Posterior cingulate gyrus (tissue), 11 donors: Measurements from ENCODE around the gene ENDOU.

ENCODE experiments used
- DNase-seq, 10 donors: peaks; one replicate each; pipeline versions ENCODE4 v3.0.0 to v3.0.0-alpha.2; 2020 to 2021; ENCODE audit warnings: mixed read lengths in 3 of 10
- intact Hi-C: fragments of 100-400 bp; cut with DNase I; formaldehyde crosslinking; loops from one replicate; pipeline ENCODE4 v1.15.1; 2023

ENDOU gene

GRCh38 chr12:47745485-47746041 is 20.3 kb upstream of the ENDOU start:
- peak in 3 of 10 donors; percentile 67 to 85 (median 77) for DNase-seq
- intact Hi-C loops: no loop called here

DNA sequence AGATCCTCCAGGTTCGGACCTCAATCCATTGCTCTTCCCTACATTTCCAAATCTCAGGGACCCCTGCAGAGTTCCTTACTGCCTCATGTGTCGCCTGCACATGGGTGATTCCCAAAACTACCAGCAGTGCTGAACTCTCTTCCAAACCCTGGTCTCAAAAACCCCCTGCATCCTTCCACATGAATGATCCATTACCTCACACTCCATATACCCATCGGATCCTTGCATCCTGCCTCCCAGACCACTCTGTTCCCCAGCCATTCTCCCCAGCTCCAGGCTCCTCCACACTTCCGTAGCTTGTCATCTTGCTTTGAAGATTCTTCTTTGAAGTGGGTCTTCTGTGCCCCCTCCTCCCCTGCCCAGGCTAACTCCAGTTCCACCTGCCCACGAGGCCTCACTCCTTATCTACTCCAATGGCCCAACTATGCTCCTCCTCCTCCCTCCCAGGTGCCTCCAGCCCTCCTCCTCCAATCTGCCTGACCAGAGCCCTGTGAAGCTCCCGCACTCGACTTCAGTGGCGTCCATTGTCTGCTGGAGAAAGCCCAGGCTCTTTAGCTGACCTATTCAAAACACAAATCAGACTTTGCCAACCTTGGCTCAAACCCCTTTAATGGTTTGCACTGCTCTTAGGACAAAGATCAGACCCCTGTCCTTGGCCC is 19.6 kb upstream of the ENDOU start:
- DNase-seq: peak in 2 of 10 donors; percentile 41 to 47
- intact Hi-C loops: no loop called here

DNA sequence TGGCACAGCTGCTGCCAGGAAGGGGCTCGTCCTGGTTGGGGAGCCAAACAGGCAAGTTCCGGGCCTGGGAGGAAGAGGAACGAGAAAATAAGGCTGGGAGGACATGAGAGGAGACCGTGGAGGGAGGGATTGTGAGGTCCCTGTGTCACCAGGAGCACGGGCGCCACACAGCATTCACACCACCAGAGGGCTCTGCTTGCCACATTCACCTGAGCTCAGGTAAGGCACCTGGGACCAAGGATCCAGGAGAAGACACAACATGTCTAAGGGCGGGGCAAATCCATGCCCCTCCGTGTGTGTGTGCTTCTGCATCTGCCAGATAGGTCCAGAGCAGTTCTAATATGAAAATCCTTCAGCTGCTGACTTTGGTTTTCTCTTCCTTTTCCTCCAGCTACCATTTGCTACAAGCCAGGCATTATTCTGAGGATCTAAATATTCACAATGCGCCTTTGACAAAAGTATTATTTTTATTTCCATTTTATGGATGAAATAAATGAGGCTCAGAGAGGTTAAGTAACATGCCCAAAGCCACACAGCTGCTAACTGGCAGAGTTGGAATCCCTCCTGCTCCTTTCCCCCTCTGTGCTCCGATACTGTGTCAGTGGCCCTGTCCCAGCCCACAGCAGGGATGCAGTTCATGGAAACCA is 18.8 kb upstream of the ENDOU start:
- intact Hi-C loops: no loop called here
- DNase-seq: peak in 1 of 10 donors; percentile 47

DNA sequence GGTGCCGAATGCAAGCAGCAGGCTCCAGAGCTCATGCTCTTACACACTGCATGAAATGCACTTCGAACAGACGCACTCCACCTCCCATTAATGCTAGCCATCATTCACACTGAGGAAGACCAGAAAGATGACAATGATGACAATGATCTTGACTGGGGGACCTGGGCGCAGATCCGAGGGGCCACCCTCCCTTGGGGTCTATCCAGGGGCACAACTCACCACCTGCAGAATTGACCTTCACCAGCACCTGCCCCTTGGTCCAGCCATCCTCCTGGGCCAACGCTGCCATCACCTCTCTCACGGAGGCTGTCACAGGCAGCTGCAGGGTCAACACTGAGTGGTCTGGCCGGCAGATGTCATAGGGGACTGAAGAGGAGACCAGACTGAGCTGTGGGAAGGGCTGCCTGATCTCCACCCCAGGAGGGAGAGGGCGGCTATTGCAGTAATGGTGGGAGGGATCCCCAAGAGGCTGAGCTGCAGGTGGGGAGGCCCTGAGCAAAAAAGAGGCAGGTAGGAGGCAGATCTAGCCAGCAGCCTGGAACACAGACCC is 18.1 kb upstream of the ENDOU start:
- peak in 1 of 10 donors; percentile 59 for DNase-seq
- intact Hi-C loops: loop anchor here (2.0 kb wide), 1 partner anchor 35 kb away; no protein-coding TSS in a partner anchor

- DNase-seq: peak in 4 of 10 donors; percentile 45 to 92 (median 57)
- intact Hi-C loops: loop anchor here (2.0 kb wide), 1 partner anchor 36 kb away; no protein-coding TSS in a partner anchor
Observed at GRCh38 chr12:47742253-47742825, 17.0 kb upstream of the ENDOU start.

DNA sequence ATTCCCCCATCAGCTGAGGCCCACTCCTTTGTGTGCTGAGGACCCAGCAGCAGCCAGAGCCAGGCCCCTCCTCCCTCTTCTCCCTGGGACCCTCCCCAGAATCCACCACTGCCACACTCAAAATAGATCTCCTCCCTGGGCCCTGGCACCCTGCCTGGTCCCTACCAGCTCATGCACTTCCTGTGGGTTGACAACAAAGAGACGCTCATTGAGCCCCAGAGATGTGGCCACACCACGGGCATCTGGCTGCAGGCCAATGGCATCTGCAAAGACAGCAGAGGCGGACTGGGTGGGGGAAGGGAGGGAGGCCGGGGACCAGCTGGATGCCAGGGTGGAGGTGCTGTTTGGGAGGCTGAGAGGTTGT is 16.0 kb upstream of the ENDOU start:
- intact Hi-C loops: no loop called here
- peak; percentile 87 to 99 (median 96) for DNase-seq

DNA sequence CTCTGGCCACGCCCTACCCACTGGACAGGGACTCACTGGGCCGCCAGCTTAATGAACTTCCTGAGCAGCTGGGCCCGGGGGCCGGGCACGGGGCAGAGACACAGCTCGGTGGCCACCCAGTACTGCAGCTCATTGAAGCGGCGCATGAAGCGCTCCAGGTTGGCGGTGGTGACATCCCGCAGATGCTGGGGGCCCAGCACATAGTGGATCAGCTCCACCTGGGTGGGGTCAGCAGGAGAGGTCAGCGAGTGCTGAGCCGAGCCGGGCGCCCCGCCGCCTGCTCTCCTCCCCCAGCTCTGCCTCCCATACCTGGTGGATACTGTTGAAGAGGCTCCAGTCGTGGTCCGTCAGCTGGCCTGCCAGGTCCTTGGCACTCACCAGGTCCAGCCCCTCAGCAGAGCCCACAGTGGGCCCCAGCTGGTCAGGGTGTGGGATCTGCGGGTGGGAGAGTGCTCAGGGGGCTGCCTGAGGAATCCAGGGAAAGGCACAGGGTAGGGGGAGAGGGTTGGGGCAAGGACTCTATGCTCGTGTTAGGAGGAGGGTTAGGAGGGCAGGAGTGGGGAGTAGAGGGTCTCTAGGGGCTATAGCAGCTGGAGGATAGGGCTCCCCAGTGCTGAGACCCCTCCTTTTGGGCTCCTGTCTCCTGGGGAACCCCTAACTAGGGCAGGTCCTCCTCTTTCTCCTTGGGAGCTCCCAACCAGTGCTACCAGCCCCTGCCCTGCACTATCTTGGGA is 15.5 kb upstream of the ENDOU start:
- intact Hi-C loops: no loop called here
- peak in 1 of 10 donors; percentile 90 for DNase-seq

GRCh38 chr12:47739979-47740378 is 14.7 kb upstream of the ENDOU start:
- intact Hi-C loops: no loop called here
- DNase-seq: no peak

- intact Hi-C loops: no loop called here
- no peak for DNase-seq
Observed at GRCh38 chr12:47739297-47739696, 14.0 kb upstream of the ENDOU start.

DNA sequence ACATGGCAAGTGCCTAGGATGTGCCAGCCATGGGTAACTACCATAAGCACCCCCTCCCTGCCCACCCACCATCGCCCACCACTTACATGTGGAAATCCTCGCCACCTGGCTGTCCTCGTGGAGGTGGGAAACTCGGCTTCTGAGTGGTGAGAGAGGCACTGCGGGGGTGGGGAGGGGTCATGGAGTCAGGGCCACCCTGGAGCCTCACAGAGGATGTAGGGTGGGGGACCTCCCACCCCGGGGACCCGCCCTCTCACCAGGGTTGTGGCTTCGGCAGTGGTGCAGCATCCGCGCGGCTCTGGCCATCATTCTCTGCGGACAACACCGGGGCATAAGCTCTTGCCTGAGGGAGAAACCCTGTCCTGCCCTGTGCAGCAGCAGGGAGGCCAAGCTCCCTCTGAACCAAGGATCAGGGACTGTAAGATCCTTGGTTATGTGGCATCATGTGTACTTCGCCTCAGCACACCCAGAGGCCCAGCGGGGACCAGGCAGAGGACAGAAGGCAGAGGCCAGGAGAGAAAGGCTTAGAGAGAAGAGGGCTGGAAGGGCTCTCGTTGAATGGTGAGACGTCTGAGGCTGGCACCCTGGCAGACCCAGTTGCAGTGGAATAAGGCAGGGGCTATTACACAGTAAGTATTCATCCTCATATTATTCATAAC is 12.8 kb upstream of the ENDOU start:
- intact Hi-C loops: no loop called here

DNA sequence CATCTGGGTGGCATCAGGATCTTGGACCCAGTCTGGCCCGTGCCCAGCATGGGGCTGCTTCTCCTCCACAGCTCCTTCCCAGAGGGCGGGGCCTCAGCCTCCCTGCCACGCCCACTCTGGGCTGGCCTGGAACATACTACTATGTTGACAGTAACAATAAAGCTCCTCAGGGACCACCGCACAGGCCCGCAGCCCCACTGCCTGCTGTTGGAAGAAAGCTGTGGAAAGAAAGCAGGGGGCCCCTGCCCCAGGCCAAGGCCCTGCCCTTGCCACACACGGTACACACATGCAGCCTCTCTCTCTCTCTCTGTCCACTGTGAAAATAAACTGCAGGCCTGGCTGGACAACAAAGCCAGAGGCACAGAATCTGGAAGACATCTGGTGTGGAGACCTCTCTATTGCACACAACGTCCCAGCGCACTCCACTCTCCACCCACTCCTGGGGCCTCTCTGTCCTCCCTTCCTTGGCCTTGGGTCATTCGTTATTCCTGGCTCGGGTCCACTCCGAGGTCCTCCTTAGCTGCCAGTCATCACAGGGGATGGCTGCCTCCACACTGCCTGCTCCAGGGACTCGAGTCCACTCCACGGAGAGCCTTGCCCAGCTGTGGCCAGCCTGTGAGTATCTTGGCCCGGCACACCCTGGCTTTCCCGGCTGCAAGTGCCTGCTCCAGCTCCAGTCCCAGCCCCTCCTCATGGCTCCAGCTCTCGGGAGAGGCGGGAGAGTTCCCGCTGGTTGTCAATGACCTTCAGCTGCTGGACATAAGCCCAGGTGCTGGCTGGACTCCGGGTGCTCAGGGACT is 11.8 kb upstream of the ENDOU start:
- DNase-seq: peak; percentile 69 to 96 (median 83)
- intact Hi-C loops: no loop called here

More for the DNA sequence above, 12.8 kb upstream of the ENDOU start:
- peak in 2 of 10 donors; percentile 41 to 73 for DNase-seq

GRCh38 chr12:47736216-47736615 is 10.9 kb upstream of the ENDOU start:
- intact Hi-C loops: no loop called here
- DNase-seq: peak in 2 of 10 donors; percentile 25 to 64

DNA sequence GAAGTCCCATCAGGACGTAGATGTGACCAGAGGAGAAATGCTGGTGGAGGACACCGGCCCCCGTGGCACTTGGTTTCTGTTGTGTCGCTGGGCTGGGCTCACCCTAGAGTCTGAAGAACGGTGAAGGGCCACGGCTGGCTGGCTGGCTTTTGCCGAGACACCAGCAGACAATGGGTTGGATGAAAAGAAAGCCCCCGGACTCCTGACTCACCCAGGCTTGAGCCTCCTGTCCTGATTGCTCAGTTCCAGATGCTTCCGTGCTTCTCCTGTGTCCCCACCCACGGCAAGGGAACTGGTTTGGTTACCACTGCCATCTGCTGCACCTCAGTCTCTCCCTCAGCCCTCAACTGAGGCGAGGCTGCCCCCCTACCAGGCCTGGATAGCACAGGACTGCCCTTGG is 10.4 kb upstream of the ENDOU start:
- intact Hi-C loops: no loop called here
- DNase-seq: peak in 2 of 10 donors; percentile 54 to 77

DNA sequence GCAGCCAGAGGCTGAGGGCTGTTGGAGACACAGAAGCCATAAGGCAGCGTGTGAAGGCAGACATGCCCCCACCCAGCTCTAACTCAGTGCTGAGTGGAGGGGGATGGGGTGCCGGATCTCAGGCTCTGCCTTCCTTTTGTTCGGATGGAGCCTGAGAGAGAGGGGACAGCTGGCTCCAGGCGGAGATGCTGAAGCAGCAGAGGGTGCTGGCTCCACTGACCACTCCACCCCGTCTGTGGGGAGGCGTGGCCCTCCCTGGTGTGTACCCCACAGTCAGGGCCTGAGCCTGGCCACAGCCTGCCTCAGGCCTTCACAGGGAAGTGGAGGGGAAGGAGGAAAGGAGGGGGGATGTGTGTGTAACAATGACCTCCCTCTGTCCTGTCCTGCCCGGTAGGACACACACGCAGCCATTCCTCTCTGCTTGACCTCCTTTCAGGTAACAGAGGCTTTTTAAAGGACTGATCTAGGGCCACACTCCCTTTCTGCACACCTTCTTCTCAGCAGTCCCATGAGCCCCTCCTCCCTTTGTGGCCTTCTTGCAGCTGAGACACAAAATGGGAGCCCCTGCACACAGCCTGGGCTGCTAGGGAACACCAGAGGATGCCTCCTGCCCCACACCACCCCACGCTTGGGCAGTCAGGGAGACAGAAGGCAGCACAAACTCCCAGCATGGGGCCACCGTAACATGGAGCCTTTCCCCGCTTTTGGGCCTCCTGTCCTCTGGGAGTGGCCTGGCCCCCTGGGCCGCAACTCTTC is 9.6 kb upstream of the ENDOU start:
- DNase-seq: peak in 6 of 10 donors; percentile 33 to 94 (median 56)
- intact Hi-C loops: no loop called here

- peak in 2 of 10 donors; percentile 49 to 55 for DNase-seq
- intact Hi-C loops: no loop called here
Observed at GRCh38 chr12:47733142-47733541, 7.9 kb upstream of the ENDOU start.

- intact Hi-C loops: no loop called here
- DNase-seq: no peak
Observed at GRCh38 chr12:47732504-47732903, 7.2 kb upstream of the ENDOU start.

DNA sequence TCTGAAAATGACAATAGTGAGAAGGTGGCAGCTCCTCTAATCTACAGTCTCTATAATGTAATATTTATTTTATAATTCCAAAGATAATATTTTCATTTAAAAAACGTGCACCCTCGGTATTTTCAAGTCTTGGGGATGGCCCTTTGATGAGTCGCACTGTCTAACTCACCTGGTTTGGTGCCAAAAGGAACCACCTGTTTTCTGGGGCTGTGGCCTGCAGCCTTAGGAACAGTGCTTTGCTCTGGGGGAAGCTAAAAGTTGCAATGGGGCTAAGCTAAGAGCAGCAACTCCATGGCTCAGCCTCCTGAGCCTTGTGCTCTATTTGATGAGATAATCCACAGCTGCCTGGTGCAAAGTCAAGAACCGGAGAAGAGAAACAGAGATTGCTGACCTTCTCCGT is 6.4 kb upstream of the ENDOU start:
- intact Hi-C loops: no loop called here
- DNase-seq: no peak

- intact Hi-C loops: no loop called here
- DNase-seq: no peak
Observed at GRCh38 chr12:47730341-47730744, 5.1 kb upstream of the ENDOU start.
